PC-9 (cell line): ENCODE data around the gene UMAD1.

Experiments
- CTCF ChIP-seq: fragments of 200-600 bp; sonication (generic); conservative IDR thresholded peaks from 2 replicates; pipeline ENCODE4 v1.6.1; 2017; ENCODE audit warnings: mixed run types, antibody characterized with exemption, mild to moderate bottlenecking, moderate library complexity
- EZH2 ChIP-seq: fragments of 200-600 bp; sonication (generic); IDR thresholded peaks from 2 replicates; pipeline ENCODE4 v1.8.0; 2017; ENCODE audit warnings: antibody characterized with exemption, low read depth

- TF ChIP-seq CTCF (peak; percentile 59; the same call in 1 of the 2 replicates), EZH2 (no peak)
Observed at GRCh38 chr7:7761340-7761973, 120.9 kb downstream of the UMAD1 start.
